HepG2 (cell line): ENCODE results near the gene HTR4.

ENCODE experiments used
- ATRX ChIP-seq: sonication (generic); formaldehyde crosslinking; IDR thresholded peaks from 2 replicates; pipeline ENCODE4 v1.4.0; 2020; ENCODE audit warnings: missing genetic modification reagents, borderline replicate concordance
- ZNF790 ChIP-seq: sonication (generic); formaldehyde crosslinking; IDR thresholded peaks from 2 replicates; pipeline ENCODE4 v1.8.0; 2022; ENCODE audit warnings: missing genetic modification reagents, mild to moderate bottlenecking, borderline replicate concordance

DNA sequence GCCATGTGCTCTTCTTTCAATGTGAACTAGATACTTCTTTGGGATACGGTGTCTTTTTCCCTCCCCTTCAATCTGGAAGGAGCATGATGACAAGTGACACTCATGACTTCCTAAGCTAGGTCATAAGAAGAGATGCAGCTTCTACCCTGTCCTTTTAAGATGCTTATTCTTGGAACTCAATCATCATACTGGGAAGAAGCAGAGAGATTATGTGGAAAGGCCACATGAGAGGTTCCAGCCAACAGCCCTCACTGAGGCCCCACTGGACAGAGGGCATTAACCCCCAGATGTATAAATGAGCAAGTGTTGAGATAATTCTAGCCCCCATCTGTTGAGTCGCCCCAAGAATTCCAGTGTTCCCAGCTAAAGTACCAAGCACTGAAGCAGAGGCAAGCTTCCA is 29.3 kb upstream of the HTR4 start:
- TF ChIP-seq ATRX (CRISPR knock-in tag) (no peak), ZNF790 (CRISPR knock-in tag) (no peak)
